CD4-positive, alpha-beta T cell treated with Interleukin-17A for 1 hour (primary cell): Measurements from ENCODE around the gene FAM177B.
"Not testable (repeated sequence)": the region's sequence is repeated elsewhere in the genome, so short reads cannot be mapped to it uniquely, and the experiment has no call there.

Source experiments
- DNase-seq: peaks from one replicate; pipeline ENCODE4 v3.0.0-alpha.2; 2020

Gene FAM177B

GRCh38 chr1:222741630-222742457, 4.8 kb downstream of the FAM177B start:
- not testable (repeated sequence) for DNase-seq

GRCh38 chr1:222749927-222750326, 12.9 kb downstream of the FAM177B start:
- no peak for DNase-seq

DNA sequence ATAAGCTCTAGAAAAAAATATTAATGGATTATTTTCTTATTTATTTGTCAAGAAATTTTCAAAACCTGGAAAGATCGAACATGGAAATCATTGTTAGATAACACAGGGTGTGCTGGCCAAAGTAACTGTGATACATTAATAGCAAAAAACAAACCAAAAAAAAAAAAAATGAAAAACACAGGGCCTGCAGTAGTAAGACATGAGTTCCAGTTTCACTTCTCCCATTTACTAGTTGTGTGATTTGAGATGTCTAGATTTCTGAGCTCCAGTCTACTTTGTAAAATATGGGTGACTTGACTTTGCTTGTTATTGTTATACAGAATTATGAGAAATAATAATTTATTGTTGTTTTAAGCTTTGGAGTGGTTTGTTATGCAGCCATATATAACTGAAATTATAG, 13.6 kb downstream of the FAM177B start:
- DNase-seq, result no peak

DNA sequence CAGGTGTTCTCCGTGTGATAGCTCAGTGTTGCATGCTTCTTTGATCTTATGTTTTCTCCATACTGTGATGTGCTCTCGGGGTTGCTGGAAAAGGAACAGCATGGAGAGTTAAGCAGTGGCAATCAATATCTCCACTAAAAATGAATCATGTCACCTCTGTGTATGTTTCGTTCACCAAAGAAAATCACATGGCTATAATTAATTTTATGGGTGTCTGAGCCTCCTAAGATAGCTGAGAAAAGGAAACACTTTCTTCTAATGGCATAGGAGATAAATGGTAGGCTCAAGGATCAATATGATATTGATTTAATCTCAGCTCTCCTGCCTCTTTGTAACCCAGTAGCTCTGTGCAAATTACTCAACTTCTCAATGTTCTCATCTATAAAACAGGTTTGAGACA, 14.3 kb downstream of the FAM177B start:
- no peak for DNase-seq

- no peak for DNase-seq
Measured at GRCh38 chr1:222754366-222755139, 17.6 kb downstream of the FAM177B start.

GRCh38 chr1:222757646-222758268, 20.8 kb downstream of the FAM177B start:
- no peak for DNase-seq

DNA sequence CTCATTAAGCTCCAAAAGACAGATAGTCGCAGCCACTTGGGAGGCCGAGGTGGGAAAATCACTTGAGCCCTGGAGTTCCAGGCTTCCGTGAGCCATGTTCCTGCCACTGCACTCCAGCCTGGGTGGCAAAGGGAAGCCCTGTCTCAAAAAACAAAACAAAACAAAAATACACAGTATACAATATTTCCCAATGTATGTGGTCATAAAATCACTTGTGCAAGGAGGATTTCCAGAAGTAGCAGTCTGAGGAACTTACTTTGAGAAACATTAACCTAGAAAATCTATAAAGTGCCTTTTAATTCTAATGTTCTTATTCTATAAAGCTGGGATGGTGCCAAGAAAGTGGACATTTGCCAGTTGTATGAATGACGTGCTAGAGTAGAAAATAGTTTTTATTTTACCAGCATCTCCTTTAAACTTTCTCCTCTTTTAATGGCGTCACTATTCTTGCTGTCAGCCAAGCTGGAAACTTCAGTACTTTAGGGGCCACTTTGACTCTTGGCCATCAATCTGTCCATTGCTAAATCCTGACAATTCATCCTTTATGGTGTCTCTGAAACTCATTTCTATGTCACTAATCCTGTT, 22.5 kb downstream of the FAM177B start:
- no peak for DNase-seq

DNA sequence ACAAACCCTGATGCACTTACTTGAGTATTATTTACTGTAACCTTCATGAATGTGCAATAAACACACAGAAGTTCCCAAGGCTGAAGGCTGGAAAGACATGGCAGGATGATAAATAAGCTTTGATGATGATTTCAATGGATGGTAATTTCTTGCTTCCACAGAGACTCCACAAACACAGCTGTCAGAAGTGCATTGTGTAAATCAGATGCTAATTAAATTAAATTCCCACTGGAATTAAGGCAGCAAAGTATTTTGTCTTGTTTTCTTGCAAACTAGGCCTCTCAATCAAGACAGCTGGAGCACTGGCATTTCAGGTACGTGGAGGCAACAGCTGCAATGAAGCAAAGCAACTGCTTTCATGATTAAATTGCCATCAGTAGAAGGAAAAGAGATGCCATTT, 24.1 kb downstream of the FAM177B start:
- no peak for DNase-seq

DNA sequence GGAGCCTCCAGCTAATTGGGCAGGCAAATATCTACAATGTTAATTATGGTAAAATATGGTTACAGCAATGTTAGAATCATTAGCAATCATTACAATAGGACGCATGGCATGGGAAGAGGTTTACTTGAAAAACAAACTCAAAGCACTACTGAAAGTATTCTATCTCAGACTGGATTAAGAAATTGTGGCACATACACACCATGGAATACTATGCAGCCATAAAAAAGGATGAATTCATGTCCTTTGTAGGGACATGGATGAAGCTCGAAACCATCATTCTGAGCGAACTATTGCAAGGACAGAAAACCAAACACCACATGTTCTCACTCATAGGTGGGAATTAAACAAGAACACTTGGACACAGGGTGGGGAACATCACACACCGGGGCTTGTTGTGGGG, 25.2 kb downstream of the FAM177B start:
- not testable (repeated sequence) for DNase-seq

GRCh38 chr1:222767152-222767571, 30.2 kb downstream of the FAM177B start:
- no peak for DNase-seq

- no peak for DNase-seq
Measured at GRCh38 chr1:222768592-222768991, 31.6 kb downstream of the FAM177B start.

GRCh38 chr1:222769181-222769580, 32.2 kb downstream of the FAM177B start:
- DNase-seq, result no peak

GRCh38 chr1:222769971-222770620, 33.1 kb downstream of the FAM177B start:
- DNase-seq, result no peak

- peak; percentile 1 for DNase-seq
Measured at GRCh38 chr1:222772996-222773379, 36.0 kb downstream of the FAM177B start.

DNA sequence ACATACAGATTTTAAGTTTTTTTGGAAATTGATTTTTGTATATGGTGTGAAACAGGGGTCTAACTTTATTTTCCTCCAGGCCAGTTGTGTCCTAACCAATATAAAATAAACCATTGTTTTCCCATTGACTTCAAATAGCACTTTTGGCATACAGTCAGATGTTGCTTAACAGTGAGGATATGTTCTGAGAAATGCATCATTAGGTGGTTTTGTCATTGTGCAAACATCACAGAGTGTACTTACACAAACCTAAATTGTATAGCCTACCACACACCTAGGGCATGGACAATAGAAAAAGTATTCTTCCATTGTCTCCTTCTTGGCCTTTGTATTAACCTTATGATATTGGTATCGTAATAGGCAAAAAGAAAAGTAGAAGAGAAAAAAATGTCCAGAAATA, 40.5 kb downstream of the FAM177B start:
- no peak for DNase-seq

GRCh38 chr1:222777977-222778376, 41.0 kb downstream of the FAM177B start:
- DNase-seq, result no peak

DNA sequence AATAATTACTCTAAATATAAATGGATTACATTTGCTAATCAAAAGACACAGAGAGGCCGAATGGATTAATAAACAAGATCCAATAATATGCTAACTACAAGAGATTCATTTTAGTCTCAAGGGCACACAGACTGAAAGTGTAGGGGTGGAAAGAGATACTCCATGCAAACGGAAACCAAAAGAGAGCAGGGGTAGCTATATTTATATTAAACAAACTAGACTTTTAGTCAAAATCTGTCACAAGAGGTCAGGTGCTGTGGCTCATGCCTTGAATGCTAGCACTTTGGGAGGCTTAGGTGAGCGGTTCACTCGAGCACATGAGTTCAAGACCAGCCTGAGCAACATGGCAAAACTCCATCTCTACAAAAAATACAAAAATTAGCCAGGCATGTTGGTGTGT, 44.2 kb downstream of the FAM177B start:
- DNase-seq, result no peak

DNA sequence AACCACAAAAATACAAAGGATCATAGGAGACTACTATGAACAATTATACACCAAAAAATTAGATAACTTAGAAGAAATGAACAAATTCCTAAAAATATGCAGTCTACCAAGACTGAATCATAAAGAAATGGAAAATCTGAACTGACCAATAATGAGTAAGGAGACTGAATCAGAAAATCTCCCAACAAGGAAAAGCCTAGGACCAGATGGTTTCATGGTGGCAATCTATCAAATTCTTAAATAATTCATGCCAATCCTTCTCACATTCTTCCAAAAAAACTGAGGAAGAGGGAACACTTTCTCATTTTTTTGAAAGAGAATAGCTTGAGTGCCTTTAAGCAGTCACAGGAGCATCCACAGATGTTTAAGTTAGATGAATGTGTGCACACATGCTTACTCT, 46.0 kb downstream of the FAM177B start:
- no peak for DNase-seq

- DNase-seq, result no peak
Measured at GRCh38 chr1:222784371-222784770, 47.4 kb downstream of the FAM177B start.

- no peak for DNase-seq
Measured at GRCh38 chr1:222784916-222785315, 47.9 kb downstream of the FAM177B start.

GRCh38 chr1:222785529-222785928, 48.5 kb downstream of the FAM177B start:
- no peak for DNase-seq

- DNase-seq, result no peak
Measured at GRCh38 chr1:222786121-222786520, 49.1 kb downstream of the FAM177B start.

GRCh38 chr1:222787729-222788128, 50.7 kb downstream of the FAM177B start:
- DNase-seq, result no peak
